ENCODE data around the gene PTEN. TPM values are rescaled to one million over a fixed set of nuclear protein-coding genes. Genes with fewer than 3 reads are reported as not detected.

PTEN gene
- total and polyA plus RNA-seq, 4 donors = 11.5 to 76.6 (median 37.5) TPM

DNA sequence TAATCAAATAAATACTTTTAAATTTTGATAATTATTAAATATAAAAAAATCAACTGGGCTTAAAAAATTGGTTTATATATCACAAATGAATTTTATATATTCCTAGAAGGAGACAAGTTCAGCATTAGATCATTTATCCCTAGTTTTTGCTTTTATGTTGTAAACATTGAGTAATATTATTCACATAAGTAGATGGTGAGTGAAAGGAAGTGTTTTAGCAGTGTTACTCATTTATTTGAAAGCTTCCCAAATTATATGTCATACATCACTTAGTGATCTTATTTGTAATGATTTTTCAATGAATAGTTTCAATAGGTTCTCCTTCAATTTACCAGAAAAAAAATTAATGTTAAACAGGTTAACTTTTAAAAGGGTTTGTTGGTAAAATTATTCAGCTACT is 15.9 kb upstream of the PTEN start:
- TF ChIP-seq NR2F2 (IDR thresholded peaks at IDR 0.05) (no peak), TAF1 (conservative IDR thresholded peaks at IDR 0.05) (no peak), YY1 (IDR thresholded peaks at IDR 0.05) (no peak), FOXA2 (IDR thresholded peaks at IDR 0.05) (no peak), HNF4A (conservative IDR thresholded peaks at IDR 0.05) (no peak), GABPA (IDR thresholded peaks at IDR 0.05 in 1 of 2, conservative IDR thresholded peaks at IDR 0.05 in 1 of 2) (no peak), RXRA (IDR thresholded peaks at IDR 0.05) (no peak), FOXA1 (IDR thresholded peaks at IDR 0.05) (no peak), SP1 (IDR thresholded peaks at IDR 0.05) (no peak)
- TF ChIP-seq, protein P1, sequence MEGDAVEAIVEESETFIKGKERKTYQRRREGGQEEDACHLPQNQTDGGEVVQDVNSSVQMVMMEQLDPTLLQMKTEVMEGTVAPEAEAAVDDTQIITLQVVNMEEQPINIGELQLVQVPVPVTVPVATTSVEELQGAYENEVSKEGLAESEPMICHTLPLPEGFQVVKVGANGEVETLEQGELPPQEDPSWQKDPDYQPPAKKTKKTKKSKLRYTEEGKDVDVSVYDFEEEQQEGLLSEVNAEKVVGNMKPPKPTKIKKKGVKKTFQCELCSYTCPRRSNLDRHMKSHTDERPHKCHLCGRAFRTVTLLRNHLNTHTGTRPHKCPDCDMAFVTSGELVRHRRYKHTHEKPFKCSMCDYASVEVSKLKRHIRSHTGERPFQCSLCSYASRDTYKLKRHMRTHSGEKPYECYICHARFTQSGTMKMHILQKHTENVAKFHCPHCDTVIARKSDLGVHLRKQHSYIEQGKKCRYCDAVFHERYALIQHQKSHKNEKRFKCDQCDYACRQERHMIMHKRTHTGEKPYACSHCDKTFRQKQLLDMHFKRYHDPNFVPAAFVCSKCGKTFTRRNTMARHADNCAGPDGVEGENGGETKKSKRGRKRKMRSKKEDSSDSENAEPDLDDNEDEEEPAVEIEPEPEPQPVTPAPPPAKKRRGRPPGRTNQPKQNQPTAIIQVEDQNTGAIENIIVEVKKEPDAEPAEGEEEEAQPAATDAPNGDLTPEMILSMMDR (IDR thresholded peaks at IDR 0.05; ENCODE audit: low read depth, low read length, missing input control) = no peak
- TF ChIP-seq, protein P2, sequence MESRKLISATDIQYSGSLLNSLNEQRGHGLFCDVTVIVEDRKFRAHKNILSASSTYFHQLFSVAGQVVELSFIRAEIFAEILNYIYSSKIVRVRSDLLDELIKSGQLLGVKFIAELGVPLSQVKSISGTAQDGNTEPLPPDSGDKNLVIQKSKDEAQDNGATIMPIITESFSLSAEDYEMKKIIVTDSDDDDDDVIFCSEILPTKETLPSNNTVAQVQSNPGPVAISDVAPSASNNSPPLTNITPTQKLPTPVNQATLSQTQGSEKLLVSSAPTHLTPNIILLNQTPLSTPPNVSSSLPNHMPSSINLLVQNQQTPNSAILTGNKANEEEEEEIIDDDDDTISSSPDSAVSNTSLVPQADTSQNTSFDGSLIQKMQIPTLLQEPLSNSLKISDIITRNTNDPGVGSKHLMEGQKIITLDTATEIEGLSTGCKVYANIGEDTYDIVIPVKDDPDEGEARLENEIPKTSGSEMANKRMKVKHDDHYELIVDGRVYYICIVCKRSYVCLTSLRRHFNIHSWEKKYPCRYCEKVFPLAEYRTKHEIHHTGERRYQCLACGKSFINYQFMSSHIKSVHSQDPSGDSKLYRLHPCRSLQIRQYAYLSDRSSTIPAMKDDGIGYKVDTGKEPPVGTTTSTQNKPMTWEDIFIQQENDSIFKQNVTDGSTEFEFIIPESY (IDR thresholded peaks at IDR 0.05) = no peak
- TF ChIP-seq, protein P3, sequence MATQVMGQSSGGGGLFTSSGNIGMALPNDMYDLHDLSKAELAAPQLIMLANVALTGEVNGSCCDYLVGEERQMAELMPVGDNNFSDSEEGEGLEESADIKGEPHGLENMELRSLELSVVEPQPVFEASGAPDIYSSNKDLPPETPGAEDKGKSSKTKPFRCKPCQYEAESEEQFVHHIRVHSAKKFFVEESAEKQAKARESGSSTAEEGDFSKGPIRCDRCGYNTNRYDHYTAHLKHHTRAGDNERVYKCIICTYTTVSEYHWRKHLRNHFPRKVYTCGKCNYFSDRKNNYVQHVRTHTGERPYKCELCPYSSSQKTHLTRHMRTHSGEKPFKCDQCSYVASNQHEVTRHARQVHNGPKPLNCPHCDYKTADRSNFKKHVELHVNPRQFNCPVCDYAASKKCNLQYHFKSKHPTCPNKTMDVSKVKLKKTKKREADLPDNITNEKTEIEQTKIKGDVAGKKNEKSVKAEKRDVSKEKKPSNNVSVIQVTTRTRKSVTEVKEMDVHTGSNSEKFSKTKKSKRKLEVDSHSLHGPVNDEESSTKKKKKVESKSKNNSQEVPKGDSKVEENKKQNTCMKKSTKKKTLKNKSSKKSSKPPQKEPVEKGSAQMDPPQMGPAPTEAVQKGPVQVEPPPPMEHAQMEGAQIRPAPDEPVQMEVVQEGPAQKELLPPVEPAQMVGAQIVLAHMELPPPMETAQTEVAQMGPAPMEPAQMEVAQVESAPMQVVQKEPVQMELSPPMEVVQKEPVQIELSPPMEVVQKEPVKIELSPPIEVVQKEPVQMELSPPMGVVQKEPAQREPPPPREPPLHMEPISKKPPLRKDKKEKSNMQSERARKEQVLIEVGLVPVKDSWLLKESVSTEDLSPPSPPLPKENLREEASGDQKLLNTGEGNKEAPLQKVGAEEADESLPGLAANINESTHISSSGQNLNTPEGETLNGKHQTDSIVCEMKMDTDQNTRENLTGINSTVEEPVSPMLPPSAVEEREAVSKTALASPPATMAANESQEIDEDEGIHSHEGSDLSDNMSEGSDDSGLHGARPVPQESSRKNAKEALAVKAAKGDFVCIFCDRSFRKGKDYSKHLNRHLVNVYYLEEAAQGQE (IDR thresholded peaks at IDR 0.05) = no peak
- TF ChIP-seq, protein P4, sequence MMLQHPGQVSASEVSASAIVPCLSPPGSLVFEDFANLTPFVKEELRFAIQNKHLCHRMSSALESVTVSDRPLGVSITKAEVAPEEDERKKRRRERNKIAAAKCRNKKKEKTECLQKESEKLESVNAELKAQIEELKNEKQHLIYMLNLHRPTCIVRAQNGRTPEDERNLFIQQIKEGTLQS (IDR thresholded peaks at IDR 0.05) = no peak

DNA sequence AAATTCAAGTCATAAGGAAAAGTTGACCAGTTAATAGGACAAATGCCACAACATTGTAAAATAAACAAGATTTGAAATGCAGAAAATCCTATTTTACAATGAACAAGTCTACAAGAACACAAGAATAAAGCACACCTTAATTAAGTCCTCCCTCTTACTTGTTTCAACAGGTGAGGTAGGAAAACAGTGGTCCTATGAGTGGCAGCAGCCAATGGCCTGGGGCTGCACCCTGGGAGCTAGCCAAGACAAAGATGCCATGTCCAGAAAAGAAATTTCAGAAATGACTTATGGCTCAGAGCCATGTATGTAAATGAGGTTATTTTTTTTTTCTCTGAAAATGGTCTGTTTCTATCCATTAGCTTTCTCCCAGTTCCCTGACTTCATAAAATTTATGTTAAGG is 14.4 kb upstream of the PTEN start:
- Histone ChIP-seq H3K4me3 (ENCODE audit: low read depth in 1 of 3, low read length in 3 of 3) (no peak overlapping the region), H3K9me3 (ENCODE audit: control insufficient read depth in 4 of 4, low read length in 3 of 4) (no peaks in the 10 kb centered on the region), H3K27me3 (ENCODE audit: control insufficient read depth in 4 of 4, insufficient read depth in 4 of 4, low read length in 3 of 4) (no peaks in the 10 kb centered on the region), H3K36me3 (ENCODE audit: control insufficient read depth in 4 of 4, insufficient read depth in 3 of 4, low read depth in 1 of 4, low read length in 3 of 4) (no peaks in the 10 kb centered on the region), H3K9ac (ENCODE audit: low read depth in 1 of 2, low read length in 2 of 2) (no peak overlapping the region), H3K27ac (ENCODE audit: low read depth in 1 of 2, low read length in 2 of 2) (no peak overlapping the region), H3K4me1 (ENCODE audit: control insufficient read depth in 4 of 4, insufficient read depth in 4 of 4, low read length in 3 of 4) (no peaks in the 10 kb centered on the region)
- no peak for DNase-seq (ENCODE audit: low spot score)
- TF ChIP-seq HNF4G (IDR thresholded peaks at IDR 0.05) (no peak), NR2F2 (IDR thresholded peaks at IDR 0.05) (no peak)

More for the DNA sequence above, 15.9 kb upstream of the PTEN start:
- Histone ChIP-seq H3K9me3 (ENCODE audit: control insufficient read depth in 4 of 4, low read length in 3 of 4) (no peaks in the 10 kb centered on the region), H3K4me3 (ENCODE audit: low read depth in 1 of 3, low read length in 3 of 3) (no peak overlapping the region), H3K4me1 (ENCODE audit: control insufficient read depth in 4 of 4, insufficient read depth in 4 of 4, low read length in 3 of 4) (no peaks in the 10 kb centered on the region), H3K27me3 (ENCODE audit: control insufficient read depth in 4 of 4, insufficient read depth in 4 of 4, low read length in 3 of 4) (no peaks in the 10 kb centered on the region), H3K27ac (ENCODE audit: low read depth in 1 of 2, low read length in 2 of 2) (no peak overlapping the region), H3K9ac (ENCODE audit: low read depth in 1 of 2, low read length in 2 of 2) (no peak overlapping the region), H3K36me3 (ENCODE audit: control insufficient read depth in 4 of 4, insufficient read depth in 3 of 4, low read depth in 1 of 4, low read length in 3 of 4) (no peaks in the 10 kb centered on the region)
- DNase-seq (ENCODE audit: low spot score) = no peak
